Neuron (in vitro differentiated cells): Measurements from ENCODE around the gene ZNF556.
"Not testable (repeated sequence)": the region's sequence is repeated elsewhere in the genome, so short reads cannot be mapped to it uniquely, and the experiment has no call there.

Source experiments
- H2AFZ ChIP-seq: one replicate; pipeline ENCODE4 v1.6.1; 2013; ENCODE audit warnings: low read depth, mild to moderate bottlenecking, inconsistent platforms, low read length, moderate library complexity
- H3K27me3 ChIP-seq: one replicate; pipeline ENCODE4 v1.6.1; 2013; ENCODE audit warnings: low read length; ENCODE audit not compliant: insufficient read depth
- H3K36me3 ChIP-seq: one replicate; pipeline ENCODE4 v1.6.1; 2013; ENCODE audit warnings: low read length; ENCODE audit not compliant: insufficient read depth
- H3K4me1 ChIP-seq: one replicate; pipeline ENCODE4 v1.6.1; 2013; ENCODE audit warnings: low read length; ENCODE audit not compliant: insufficient read depth
- H3K4me3 ChIP-seq: 2 replicates; pipeline ENCODE4 v1.5.1; 2013; ENCODE audit warnings: mild to moderate bottlenecking, low read length, moderate library complexity
- H3K9me3 ChIP-seq: one replicate; pipeline ENCODE4 v1.6.1; 2013; ENCODE audit warnings: low read length

Gene ZNF556

DNA sequence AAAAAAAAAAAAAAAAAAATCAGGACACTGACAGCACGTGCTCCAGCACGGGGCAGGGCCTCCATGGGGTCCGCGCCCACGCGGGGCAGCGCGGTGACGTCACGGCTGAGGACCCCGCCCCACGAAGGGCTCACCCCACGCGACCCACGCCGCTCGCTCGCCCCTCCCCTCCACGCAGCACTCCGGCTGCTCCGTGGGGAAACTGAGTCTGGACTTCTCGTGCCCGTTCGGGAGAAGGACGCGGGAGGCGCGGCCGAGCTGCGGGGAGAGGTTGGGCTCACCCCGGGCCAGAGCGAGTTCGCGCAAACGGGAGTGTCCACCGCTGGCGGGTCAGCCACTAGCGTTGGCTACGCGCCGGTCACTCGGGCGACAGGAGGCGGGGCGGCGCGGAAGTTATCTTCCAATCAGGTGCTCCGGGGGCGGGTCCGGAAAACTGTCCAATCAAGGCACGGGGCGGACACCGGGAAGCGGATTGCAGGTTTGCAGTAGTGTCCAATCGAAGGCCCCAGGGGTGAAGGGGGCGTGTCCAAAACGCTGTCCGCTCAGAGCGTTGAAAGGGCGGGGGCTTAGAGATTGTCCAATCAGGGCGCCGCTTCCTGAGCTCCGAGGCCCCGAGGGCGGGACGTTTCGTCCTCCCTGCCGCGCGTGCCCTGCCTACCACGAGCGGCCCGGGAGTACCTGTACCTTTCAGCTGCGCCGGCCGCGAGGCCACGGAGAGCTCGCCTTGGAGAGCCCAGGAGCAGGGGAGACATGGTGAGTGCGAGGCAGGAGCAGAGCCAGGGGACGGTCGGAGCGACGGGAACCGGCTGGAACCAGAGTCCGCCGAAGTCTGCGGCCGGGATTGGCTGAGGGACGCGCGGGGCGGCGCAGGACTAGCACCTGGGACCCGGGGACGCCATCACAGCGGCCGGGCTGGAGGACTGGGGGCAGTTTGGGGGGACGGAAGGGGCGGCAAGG is 33.4 kb downstream of the ZNF556 start, which contains the start of gene ZNF57:
Gene ZNF57, plus strand, starts transcription at position 633 of the 957 bp plus-strand sequence. Its CDS starts 118 bp downstream, at position 751.
- Histone ChIP-seq H3K27me3 (no peaks in the 10 kb centered on the region), H3K4me3 (peak within 1 kb of the TSS; percentile 92), H3K4me1 (no peaks in the 10 kb centered on the region), H3K9me3 (peaks cover 5% of the 10 kb centered on the region), H3K36me3 (no peaks in the 10 kb centered on the region), H2AFZ (peak within 1 kb of the TSS; percentile 88)

DNA sequence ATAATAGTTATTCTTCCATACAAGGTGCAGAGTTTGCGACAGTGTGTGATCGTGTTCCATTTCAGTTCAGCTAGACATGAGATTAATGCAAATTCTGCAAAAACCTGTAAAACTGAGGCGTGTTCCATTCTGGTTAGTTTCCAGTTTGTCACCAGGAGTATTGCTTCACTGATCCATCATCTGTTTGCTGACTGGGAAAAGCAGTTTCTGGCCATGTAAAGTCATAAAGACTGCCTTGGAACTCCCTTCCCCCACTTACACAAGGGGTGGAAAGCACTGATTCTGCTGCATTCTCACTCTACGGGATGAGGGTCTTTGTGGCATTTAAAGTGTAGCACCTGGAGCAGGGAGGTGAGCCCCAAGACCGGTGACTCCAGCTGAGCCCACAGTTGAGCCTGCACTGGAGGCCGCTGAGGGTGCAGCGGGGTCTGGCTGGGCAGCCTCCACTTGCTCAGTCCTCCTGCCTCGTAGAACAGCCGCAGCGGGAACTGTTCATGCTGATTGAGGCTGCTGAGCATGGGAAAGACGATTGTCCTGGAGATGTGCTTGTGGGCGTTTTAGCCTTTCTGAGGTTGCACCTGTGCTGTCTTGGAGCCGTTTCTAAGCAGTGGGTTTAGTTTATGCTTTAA is 35.6 kb downstream of the ZNF556 start:
- no peaks in the 10 kb centered on the region for H3K36me3 ChIP-seq
- no peak overlapping the region for H3K4me3 ChIP-seq
- H3K9me3 ChIP-seq = no peaks in the 10 kb centered on the region
- H2AFZ ChIP-seq = no peak overlapping the region
- no peaks in the 10 kb centered on the region for H3K27me3 ChIP-seq
- no peaks in the 10 kb centered on the region for H3K4me1 ChIP-seq

DNA sequence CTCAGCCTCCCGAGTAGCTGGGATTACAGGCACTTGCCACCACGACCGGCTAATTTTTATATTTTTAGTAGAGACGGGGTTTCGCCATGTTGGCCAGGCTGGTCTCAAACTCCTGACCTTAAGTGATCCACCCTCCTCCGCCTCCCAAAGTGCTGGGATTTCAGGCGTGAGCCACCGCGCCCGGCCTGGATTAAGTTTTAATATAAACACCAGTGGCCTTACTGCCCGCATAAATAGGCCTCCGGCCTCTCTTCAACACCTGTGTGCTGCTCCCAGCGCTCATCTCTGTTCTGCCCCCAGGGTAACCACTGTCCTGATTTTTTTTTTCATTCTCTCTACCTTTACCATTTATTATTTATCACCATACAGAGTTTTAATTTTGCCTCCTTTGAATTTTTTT is 36.2 kb downstream of the ZNF556 start:
- H3K9me3 ChIP-seq, H3K4me3 ChIP-seq, H3K36me3 ChIP-seq, H3K4me1 ChIP-seq, H2AFZ ChIP-seq, H3K27me3 ChIP-seq: not testable (repeated sequence)

DNA sequence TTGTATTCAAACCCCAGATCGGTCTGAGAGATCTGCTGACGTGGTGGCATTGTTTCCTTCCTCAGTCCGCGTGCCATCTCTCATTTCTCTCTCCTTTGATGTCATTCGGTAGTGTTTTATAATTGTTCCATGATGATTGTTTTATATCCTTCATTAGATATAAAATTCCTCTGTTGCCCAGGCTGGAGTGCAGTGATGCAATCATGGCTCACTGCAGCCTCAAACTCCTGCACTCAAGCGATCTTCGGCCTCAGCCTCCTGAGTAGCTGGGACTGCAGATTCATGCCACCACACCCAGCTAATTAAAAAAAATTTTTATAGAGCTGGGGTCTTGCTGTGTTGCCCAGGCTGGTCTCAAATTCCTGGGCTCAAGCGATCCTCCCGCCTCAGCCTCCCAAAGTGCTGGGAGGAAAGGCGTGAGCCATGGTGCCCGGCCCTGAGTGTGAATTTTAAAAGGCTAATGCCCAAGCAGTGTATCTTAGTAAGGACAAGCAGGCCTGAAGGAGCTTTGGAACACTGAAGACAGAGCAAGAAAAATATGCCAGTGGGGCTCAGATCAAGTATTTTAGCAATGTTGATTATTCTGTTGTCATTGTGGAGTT is 38.9 kb downstream of the ZNF556 start:
- Histone ChIP-seq H3K4me3 (no peak overlapping the region), H3K4me1 (no peaks in the 10 kb centered on the region), H3K36me3 (no peaks in the 10 kb centered on the region), H2AFZ (no peak overlapping the region), H3K27me3 (no peaks in the 10 kb centered on the region), H3K9me3 (no peaks in the 10 kb centered on the region)

DNA sequence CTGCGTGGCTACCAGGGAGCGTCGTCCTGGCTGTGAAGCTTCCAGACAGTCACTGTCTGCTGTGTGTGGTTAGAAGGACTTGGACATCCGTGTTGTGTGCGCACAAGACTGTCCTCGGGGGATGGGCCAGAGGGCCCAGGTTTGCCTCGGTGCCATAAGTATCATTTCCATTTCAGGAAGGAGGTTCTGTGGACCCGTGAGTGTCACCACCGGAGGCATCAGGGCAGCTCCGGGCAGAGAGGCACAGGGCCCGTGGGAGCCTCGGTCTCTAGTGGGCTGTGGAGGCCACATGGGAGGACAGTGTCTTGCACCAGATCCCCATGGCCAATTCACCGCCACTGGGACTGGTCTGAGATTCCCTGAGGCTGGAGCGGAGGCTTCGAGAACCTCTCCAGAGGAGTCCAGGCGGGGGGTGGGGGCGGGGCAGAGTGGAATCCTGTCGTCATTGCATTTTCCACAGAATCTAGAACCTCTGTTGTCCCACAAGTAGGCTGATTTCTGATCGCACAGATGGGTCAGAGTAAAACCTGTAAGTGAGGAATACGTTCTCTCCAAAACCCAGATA is 39.6 kb downstream of the ZNF556 start:
- Histone ChIP-seq H3K9me3 (peaks cover under 1% of the 10 kb centered on the region), H3K27me3 (no peaks in the 10 kb centered on the region), H3K4me3 (no peak overlapping the region), H3K4me1 (no peaks in the 10 kb centered on the region), H3K36me3 (no peaks in the 10 kb centered on the region), H2AFZ (no peak overlapping the region)

DNA sequence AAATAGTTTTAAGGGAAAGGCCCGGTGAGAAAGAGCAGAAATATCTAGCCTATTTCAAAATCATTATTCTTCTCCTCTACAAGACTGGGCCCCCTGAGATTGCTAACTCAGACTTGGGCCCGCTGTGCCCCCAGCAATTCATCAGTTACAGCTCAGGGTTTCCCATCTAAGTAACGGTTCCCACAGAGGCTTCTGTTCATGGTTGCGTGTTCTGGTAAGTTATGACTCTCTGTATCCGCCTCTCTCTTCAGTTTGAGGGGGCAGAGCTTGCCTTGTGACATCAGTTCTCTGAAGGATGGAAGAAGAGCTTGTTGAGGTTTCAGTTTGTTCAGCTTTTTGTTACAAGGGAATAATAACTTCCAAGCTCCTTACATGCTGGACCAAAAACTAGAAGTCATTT is 45.2 kb downstream of the ZNF556 start:
- Histone ChIP-seq H3K4me3 (no peak overlapping the region), H3K4me1 (peaks cover 21% of the 10 kb centered on the region), H2AFZ (no peak overlapping the region), H3K9me3 (peaks cover 16% of the 10 kb centered on the region), H3K27me3 (no peaks in the 10 kb centered on the region), H3K36me3 (peaks cover 11% of the 10 kb centered on the region)

DNA sequence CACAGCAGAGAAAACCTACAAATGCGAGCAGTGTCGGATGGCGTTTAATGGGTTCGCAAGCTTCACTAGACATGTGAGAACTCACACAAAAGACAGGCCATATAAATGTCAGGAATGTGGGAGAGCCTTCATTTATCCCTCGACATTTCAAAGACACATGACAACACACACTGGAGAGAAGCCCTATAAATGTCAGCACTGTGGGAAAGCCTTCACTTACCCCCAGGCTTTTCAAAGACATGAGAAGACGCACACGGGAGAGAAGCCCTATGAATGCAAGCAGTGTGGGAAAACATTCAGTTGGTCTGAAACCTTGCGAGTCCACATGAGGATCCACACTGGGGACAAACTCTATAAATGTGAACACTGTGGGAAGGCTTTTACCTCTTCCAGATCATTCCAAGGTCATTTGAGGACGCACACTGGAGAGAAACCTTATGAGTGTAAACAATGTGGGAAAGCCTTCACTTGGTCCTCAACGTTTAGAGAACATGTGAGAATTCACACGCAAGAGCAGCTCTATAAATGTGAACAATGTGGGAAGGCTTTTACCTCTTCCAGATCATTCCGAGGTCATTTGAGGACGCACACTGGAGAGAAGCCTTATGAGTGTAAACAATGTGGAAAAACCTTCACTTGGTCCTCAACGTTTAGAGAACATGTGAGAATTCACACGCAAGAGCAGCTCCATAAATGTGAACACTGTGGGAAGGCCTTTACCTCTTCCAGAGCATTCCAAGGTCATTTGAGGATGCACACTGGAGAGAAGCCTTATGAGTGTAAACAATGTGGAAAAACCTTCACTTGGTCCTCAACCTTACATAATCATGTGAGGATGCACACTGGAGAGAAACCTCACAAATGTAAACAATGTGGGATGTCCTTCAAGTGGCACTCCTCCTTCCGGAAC is 50.4 kb downstream of the ZNF556 start:
- Histone ChIP-seq H3K4me3 (no peak overlapping the region), H3K4me1 (peaks cover 21% of the 10 kb centered on the region), H3K27me3 (no peaks in the 10 kb centered on the region), H2AFZ (no peak overlapping the region), H3K9me3 (peaks cover 27% of the 10 kb centered on the region), H3K36me3 (peaks cover 32% of the 10 kb centered on the region)

DNA sequence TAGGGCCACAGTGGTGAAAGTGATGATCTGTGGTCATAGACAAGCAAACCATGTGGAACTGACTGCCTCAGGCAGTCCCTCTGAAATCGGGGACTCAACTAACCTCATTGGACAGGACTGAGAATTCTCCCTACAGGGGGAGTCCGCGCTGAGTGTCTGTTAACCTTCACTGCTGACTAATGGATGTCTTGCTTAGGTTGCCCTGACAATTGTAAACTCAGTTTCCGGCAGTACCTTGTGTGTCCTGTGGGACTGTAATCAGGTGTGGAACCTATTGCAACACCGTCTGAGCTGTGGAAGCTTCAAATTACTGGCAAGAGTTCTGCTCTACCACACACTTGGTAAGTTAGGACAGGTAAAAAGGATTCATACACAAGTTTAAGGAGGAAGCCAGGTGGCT is 55.9 kb downstream of the ZNF556 start:
- peaks cover 14% of the 10 kb centered on the region for H3K36me3 ChIP-seq
- H3K4me3 ChIP-seq = no peak overlapping the region
- H3K4me1 ChIP-seq = no peaks in the 10 kb centered on the region
- no peak overlapping the region for H2AFZ ChIP-seq
- peaks cover 18% of the 10 kb centered on the region for H3K9me3 ChIP-seq
- no peaks in the 10 kb centered on the region for H3K27me3 ChIP-seq

DNA sequence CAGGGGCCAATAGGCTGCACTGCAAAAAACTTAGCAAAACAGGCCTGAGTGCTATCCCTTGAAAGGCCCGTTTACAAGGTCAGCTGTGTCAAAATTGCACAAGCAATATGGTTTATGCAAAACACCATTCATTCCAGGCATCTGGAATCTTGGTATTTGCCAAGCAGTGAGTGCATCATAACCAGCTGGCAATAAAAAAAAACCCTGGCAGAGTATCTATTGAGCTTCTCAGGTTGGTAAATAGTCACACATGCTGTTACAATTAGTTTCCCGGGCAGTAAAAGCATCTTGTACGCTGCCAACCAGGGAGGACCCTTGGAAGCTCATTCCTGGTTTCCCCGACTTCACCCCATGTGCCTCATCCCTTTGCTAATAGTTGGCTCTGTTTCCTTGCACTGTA is 56.4 kb downstream of the ZNF556 start:
- H3K4me3 ChIP-seq = no peak overlapping the region
- H3K27me3 ChIP-seq = no peaks in the 10 kb centered on the region
- peaks cover 10% of the 10 kb centered on the region for H3K36me3 ChIP-seq
- H2AFZ ChIP-seq = no peak overlapping the region
- H3K9me3 ChIP-seq = peaks cover 17% of the 10 kb centered on the region
- no peaks in the 10 kb centered on the region for H3K4me1 ChIP-seq

DNA sequence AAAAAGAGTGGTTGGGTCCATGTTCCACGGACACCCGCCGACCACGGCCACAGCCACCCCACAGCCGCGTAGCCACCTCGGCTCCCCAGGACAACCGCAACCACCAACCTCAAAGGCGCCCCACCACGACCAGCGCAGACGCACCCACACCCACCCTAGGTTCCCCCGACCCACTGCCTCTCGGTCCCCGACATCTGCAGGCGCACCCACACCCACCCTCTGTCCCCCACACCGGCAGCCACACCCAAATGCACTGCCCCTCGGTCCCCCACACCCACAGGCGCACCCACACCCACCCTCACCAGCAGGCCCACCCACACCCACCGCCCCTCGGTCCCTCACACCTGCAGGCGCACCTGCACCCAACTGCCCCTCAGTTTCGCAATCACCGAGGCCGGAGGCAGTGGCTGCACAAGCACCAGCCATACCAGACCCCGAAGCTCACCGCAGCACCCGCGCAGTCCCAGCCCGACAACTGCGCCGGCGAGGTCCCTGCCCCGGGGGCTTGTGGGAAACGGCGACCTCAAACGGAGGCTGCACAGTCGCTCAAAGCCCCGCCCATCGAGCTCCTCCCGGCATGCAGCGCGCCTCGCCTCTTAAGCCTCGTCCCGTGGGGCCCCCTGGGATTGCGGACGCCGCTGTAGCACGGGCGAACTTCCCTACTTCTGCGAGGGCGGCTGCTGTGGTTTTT is 59.4 kb downstream of the ZNF556 start:
- H3K9me3 ChIP-seq = peaks cover 14% of the 10 kb centered on the region
- peaks cover 3% of the 10 kb centered on the region for H3K36me3 ChIP-seq
- no peaks in the 10 kb centered on the region for H3K4me1 ChIP-seq
- no peak overlapping the region for H3K4me3 ChIP-seq
- no peaks in the 10 kb centered on the region for H3K27me3 ChIP-seq
- no peak overlapping the region for H2AFZ ChIP-seq

DNA sequence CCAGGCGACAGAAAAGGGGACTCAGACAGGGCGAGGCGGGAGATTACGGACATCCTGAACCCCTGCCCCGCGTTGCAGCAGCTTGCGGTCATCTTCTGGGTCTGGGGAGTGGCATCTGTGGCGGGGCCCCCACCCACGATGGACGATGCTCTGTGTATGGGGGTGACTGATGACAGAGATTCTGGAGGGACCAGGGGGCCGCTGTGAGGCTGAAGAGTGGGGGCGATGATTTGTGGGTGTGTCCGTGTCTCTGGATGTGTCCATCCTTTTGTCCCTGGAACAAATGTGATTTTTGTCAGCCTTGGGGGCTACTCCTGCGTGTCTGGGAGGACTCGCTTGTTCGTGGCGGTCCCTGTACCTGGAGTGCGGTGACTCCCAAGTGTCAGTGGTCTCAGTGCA is 59.9 kb downstream of the ZNF556 start:
- Histone ChIP-seq H2AFZ (no peak overlapping the region), H3K4me1 (no peaks in the 10 kb centered on the region), H3K9me3 (peaks cover 14% of the 10 kb centered on the region), H3K4me3 (no peak overlapping the region), H3K36me3 (peaks cover 3% of the 10 kb centered on the region), H3K27me3 (no peaks in the 10 kb centered on the region)
